SK-N-SH treated with all-trans-retinoic acid at 6 μM for 48 hours (cell line): ENCODE data around the gene NRBP1.
"Not testable (repeated sequence)": the region's sequence is repeated elsewhere in the genome, so short reads cannot be mapped to it uniquely, and the experiment has no call there.

Source experiments
- ATAC-seq: fragments of 200-7000 bp; cut with Tn5 transposase; 3 replicates; pipeline ENCODE4 v1.9.1; 2020; ENCODE audit warnings: mild to moderate bottlenecking, moderate library complexity
- BACH2 ChIP-seq: fragments of 250-450 bp; sonication (Bioruptor Pico); IDR thresholded peaks from 2 replicates; pipeline ENCODE4 v1.9.0; 2021; ENCODE audit warnings: mild to moderate bottlenecking, borderline replicate concordance
- CREB5 ChIP-seq: fragments of 250-450 bp; sonication (Bioruptor Pico); IDR thresholded peaks from 2 replicates; pipeline ENCODE4 v1.5.1; 2020; ENCODE audit warnings: low read depth, mild to moderate bottlenecking, moderate library complexity
- CSRNP3 ChIP-seq: fragments of 250-450 bp; sonication (Bioruptor Pico); IDR thresholded peaks from 2 replicates; pipeline ENCODE4 v1.5.1; 2021; ENCODE audit warnings: mild to moderate bottlenecking, moderate library complexity
- GLIS3 ChIP-seq: fragments of 250-450 bp; sonication (Bioruptor Pico); IDR thresholded peaks from 2 replicates; pipeline ENCODE4 v1.5.0; 2020; ENCODE audit warnings: mild to moderate bottlenecking, moderate library complexity
- ISL1 ChIP-seq: fragments of 250-450 bp; sonication (Bioruptor Pico); IDR thresholded peaks from 2 replicates; pipeline ENCODE4 v2.1.2; 2022; ENCODE audit warnings: mild to moderate bottlenecking, moderate library complexity
- OSR1 ChIP-seq: fragments of 250-450 bp; sonication (Bioruptor Pico); IDR thresholded peaks from 2 replicates; pipeline ENCODE4 v1.8.0; 2022; ENCODE audit warnings: moderate library complexity, mild to moderate bottlenecking, inconsistent platforms
- PATZ1 ChIP-seq: fragments of 250-450 bp; sonication (Bioruptor Pico); IDR thresholded peaks from 2 replicates; pipeline ENCODE4 v1.8.0; 2020; ENCODE audit warnings: mild to moderate bottlenecking, moderate library complexity, borderline replicate concordance
- POU6F1 ChIP-seq: fragments of 250-450 bp; sonication (Bioruptor Pico); IDR thresholded peaks from 2 replicates; pipeline ENCODE4 v1.8.0; 2021; ENCODE audit warnings: low read depth, mild to moderate bottlenecking, moderate library complexity, borderline replicate concordance
- PPARA ChIP-seq: fragments of 250-450 bp; sonication (Bioruptor Pico); IDR thresholded peaks from 2 replicates; pipeline ENCODE4 v1.5.0; 2020; ENCODE audit warnings: mild to moderate bottlenecking, borderline replicate concordance
- TCF4 ChIP-seq: fragments of 250-450 bp; sonication (Bioruptor Pico); IDR thresholded peaks from 2 replicates; pipeline ENCODE4 v1.8.0; 2021; ENCODE audit warnings: mild to moderate bottlenecking, moderate library complexity, borderline replicate concordance
- TOX ChIP-seq: fragments of 250-450 bp; sonication (Bioruptor Pico); IDR thresholded peaks from 2 replicates; pipeline ENCODE4 v1.8.0; 2021; ENCODE audit warnings: mild to moderate bottlenecking, moderate library complexity, borderline replicate concordance
- ZC3H10 ChIP-seq: fragments of 250-450 bp; sonication (Bioruptor Pico); IDR thresholded peaks from 2 replicates; pipeline ENCODE4 v1.5.1; 2021; ENCODE audit warnings: mild to moderate bottlenecking, moderate library complexity
- ZFP3 ChIP-seq: fragments of 250-450 bp; sonication (Bioruptor Pico); IDR thresholded peaks from 2 replicates; pipeline ENCODE4 v1.5.0; 2020; ENCODE audit warnings: mild to moderate bottlenecking, moderate library complexity
- ZFP30 ChIP-seq: fragments of 450-650 bp; formaldehyde crosslinking; IDR thresholded peaks from 2 replicates; pipeline ENCODE4 v1.5.0; 2022; ENCODE audit warnings: mild to moderate bottlenecking, moderate library complexity
- ZNF565 ChIP-seq: fragments of 450-650 bp; formaldehyde crosslinking; conservative IDR thresholded peaks from 2 replicates; pipeline ENCODE4 v1.5.0; 2020; ENCODE audit warnings: low read depth, mild to moderate bottlenecking, moderate library complexity
- ZNF70 ChIP-seq: fragments of 450-650 bp; formaldehyde crosslinking; IDR thresholded peaks from 2 replicates; pipeline ENCODE4 v1.5.0; 2020; ENCODE audit warnings: mild to moderate bottlenecking, moderate library complexity
- TF ChIP-seq, protein P1 (sequence below): fragments of 250-450 bp; sonication (Bioruptor Pico); IDR thresholded peaks from 2 replicates; pipeline ENCODE4 v1.5.0; 2020; ENCODE audit warnings: mild to moderate bottlenecking, moderate library complexity

NRBP1 gene

GRCh38 chr2:27422958-27423357, 5.5 kb upstream of the NRBP1 start:
- no peak for ATAC-seq
- no peak for TF ChIP-seq POU6F1 (CRISPR knock-in tag)
- no peak for TF ChIP-seq ZFP3 (CRISPR knock-in tag)
- no peak for TF ChIP-seq ZFP30

- ATAC-seq = not testable (repeated sequence)
Measured at GRCh38 chr2:27425039-27425438, 3.4 kb upstream of the NRBP1 start.

DNA sequence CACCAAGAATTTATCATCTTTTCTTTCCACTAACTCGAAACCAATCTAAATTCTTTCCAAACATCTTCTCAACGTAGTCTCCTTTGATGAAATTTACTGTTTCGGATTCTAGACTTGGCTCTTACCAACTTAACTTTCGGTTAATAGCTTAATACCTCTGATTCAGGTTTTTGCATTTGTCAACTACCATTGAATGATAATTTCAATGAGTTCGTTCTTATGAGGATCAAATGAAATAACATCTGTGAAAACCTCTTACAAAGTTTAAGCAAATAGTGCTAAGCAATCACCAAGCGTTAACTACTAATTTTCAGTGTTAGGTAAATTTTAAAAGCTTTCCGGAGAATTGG, 593 bp upstream of the NRBP1 start:
- no peak for ATAC-seq

DNA sequence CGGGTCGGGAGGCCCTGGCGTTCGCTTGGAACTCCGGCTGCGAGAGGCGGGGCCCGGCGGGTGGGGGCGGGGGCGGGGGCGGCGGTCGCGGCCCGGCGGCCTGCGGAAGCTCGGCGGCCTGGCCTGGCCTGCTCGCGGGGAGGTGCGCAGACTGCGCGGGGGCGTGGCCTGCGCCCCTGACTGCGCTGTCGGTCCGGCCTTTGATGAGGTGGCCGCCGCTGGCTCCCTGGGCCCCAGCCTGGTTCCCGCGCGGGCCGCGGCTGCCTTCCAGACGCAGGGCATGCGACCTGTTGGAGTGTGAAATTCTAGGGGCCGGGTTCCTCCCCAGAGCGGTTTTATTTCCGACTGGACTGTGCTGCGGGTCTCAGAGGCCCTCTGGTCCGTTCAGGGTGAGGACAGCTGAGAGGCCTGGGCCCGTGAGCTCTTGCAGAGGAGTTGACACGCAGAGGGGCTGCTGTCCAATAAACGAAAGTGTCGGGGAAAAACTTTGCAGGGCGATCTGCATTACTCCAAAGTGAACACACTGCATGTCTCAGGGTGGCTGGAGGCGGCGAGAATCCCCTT, 629 bp downstream of the NRBP1 start:
- no peak for TF ChIP-seq ZC3H10
- no peak for TF ChIP-seq OSR1 (CRISPR knock-in tag)
- TF ChIP-seq ZFP3 (CRISPR knock-in tag) = no peak; the same call in 1 of the 2 replicates
- no peak for TF ChIP-seq GLIS3 (CRISPR knock-in tag)
- TF ChIP-seq POU6F1 (CRISPR knock-in tag) = no peak
- no peak for TF ChIP-seq ISL1
- peak; percentile 85 for ATAC-seq

More for the DNA sequence above, 593 bp upstream of the NRBP1 start:
- no peak for TF ChIP-seq ZNF565 (CRISPR knock-in tag)
- no peak for TF ChIP-seq PPARA (CRISPR knock-in tag)
- TF ChIP-seq TOX (CRISPR knock-in tag) = no peak

- no peak for TF ChIP-seq ISL1
- TF ChIP-seq, protein P1, sequence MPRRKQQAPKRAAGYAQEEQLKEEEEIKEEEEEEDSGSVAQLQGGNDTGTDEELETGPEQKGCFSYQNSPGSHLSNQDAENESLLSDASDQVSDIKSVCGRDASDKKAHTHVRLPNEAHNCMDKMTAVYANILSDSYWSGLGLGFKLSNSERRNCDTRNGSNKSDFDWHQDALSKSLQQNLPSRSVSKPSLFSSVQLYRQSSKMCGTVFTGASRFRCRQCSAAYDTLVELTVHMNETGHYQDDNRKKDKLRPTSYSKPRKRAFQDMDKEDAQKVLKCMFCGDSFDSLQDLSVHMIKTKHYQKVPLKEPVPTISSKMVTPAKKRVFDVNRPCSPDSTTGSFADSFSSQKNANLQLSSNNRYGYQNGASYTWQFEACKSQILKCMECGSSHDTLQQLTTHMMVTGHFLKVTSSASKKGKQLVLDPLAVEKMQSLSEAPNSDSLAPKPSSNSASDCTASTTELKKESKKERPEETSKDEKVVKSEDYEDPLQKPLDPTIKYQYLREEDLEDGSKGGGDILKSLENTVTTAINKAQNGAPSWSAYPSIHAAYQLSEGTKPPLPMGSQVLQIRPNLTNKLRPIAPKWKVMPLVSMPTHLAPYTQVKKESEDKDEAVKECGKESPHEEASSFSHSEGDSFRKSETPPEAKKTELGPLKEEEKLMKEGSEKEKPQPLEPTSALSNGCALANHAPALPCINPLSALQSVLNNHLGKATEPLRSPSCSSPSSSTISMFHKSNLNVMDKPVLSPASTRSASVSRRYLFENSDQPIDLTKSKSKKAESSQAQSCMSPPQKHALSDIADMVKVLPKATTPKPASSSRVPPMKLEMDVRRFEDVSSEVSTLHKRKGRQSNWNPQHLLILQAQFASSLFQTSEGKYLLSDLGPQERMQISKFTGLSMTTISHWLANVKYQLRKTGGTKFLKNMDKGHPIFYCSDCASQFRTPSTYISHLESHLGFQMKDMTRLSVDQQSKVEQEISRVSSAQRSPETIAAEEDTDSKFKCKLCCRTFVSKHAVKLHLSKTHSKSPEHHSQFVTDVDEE = no peak
- TF ChIP-seq PATZ1 (CRISPR knock-in tag) = no peak
Measured at GRCh38 chr2:27431395-27431794, 3.0 kb downstream of the NRBP1 start.

DNA sequence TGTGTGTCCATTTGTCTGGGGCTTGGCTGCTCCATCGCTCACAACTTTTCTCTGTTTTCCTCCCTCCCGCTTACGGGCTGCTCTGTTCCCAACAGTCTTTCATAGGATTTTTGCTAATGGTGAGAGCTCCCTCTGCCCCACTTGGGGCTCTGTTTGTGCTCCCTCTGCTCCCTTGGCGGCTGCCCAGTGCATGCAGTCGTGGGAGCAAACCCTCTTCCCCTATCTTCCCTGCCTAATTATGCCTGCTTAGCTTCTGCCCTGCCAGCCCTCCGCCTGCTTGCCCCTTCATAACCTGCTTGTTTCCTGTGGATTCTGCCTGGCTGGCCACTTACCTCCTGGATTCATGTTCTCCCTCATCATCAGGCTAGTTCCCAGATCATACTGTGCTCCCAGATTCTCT, 7.2 kb downstream of the NRBP1 start:
- TF ChIP-seq TCF4 (CRISPR knock-in tag) = no peak
- TF ChIP-seq ZNF70 (CRISPR knock-in tag) = no peak
- TF ChIP-seq OSR1 (CRISPR knock-in tag) = no peak
- no peak for TF ChIP-seq CSRNP3 (CRISPR knock-in tag)
- no peak for TF ChIP-seq CREB5 (CRISPR knock-in tag)
- TF ChIP-seq BACH2 = no peak
- TF ChIP-seq, all 23 proteins: peak for 0
- no peak for ATAC-seq

More at GRCh38 chr2:27431395-27431794, 3.0 kb downstream of the NRBP1 start:
- no peak for ATAC-seq
